ENCODE measurements around the gene PRPH2. TPM values are rescaled to one million over a fixed set of nuclear protein-coding genes. Genes with fewer than 3 reads are reported as not detected.

The PRPH2 gene
- total RNA-seq, 1 experiment from 2014 or later = 1.0 TPM

- TF ChIP-seq, protein P1, sequence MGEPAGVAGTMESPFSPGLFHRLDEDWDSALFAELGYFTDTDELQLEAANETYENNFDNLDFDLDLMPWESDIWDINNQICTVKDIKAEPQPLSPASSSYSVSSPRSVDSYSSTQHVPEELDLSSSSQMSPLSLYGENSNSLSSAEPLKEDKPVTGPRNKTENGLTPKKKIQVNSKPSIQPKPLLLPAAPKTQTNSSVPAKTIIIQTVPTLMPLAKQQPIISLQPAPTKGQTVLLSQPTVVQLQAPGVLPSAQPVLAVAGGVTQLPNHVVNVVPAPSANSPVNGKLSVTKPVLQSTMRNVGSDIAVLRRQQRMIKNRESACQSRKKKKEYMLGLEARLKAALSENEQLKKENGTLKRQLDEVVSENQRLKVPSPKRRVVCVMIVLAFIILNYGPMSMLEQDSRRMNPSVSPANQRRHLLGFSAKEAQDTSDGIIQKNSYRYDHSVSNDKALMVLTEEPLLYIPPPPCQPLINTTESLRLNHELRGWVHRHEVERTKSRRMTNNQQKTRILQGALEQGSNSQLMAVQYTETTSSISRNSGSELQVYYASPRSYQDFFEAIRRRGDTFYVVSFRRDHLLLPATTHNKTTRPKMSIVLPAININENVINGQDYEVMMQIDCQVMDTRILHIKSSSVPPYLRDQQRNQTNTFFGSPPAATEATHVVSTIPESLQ (CRISPR knock-in tag; IDR thresholded peaks at IDR 0.05) = no peak
- no peak for TF ChIP-seq MXD4 (CRISPR knock-in tag; IDR thresholded peaks at IDR 0.05; ENCODE audit: borderline replicate concordance)
- TF ChIP-seq E2F5 (CRISPR knock-in tag; IDR thresholded peaks at IDR 0.05) = no peak
- TF ChIP-seq, protein P2, sequence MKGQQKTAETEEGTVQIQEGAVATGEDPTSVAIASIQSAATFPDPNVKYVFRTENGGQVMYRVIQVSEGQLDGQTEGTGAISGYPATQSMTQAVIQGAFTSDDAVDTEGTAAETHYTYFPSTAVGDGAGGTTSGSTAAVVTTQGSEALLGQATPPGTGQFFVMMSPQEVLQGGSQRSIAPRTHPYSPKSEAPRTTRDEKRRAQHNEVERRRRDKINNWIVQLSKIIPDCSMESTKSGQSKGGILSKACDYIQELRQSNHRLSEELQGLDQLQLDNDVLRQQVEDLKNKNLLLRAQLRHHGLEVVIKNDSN (CRISPR knock-in tag; IDR thresholded peaks at IDR 0.05) = no peak
Observed at GRCh38 chr6:42653851-42654250, 68.5 kb downstream of the PRPH2 start (continued).

GRCh38 chr6:42652024-42652746 lies 70.2 kb downstream of the PRPH2 start:
- no peaks in the 10 kb centered on the region for H3K9me3 Mint-ChIP-seq
- peaks cover 36% of the 10 kb centered on the region for H3K36me3 Mint-ChIP-seq
- ChIA-PET POLR2A (no interaction called here), CTCF (no interaction called here)
- ATAC-seq (no peak), DNase-seq (ENCODE audit: low spot score) (no peak)
- H3K4me3 Mint-ChIP-seq = no peak overlapping the region
- H3K4me1 Mint-ChIP-seq = no peaks in the 10 kb centered on the region
- no peak overlapping the region for H3K27ac Mint-ChIP-seq
- H3K27me3 Mint-ChIP-seq (ENCODE audit: low read depth) = no peaks in the 10 kb centered on the region
- TF ChIP-seq, protein P3, sequence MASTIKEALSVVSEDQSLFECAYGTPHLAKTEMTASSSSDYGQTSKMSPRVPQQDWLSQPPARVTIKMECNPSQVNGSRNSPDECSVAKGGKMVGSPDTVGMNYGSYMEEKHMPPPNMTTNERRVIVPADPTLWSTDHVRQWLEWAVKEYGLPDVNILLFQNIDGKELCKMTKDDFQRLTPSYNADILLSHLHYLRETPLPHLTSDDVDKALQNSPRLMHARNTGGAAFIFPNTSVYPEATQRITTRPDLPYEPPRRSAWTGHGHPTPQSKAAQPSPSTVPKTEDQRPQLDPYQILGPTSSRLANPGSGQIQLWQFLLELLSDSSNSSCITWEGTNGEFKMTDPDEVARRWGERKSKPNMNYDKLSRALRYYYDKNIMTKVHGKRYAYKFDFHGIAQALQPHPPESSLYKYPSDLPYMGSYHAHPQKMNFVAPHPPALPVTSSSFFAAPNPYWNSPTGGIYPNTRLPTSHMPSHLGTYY (CRISPR knock-in tag; IDR thresholded peaks at IDR 0.05) = no peak
- TF ChIP-seq ATF3 (CRISPR knock-in tag; conservative IDR thresholded peaks at IDR 0.05) (no peak), RORB (CRISPR knock-in tag; IDR thresholded peaks at IDR 0.05) (no peak), JAZF1 (CRISPR knock-in tag; IDR thresholded peaks at IDR 0.05) (no peak), ATF1 (CRISPR knock-in tag; IDR thresholded peaks at IDR 0.05) (no peak), ESRRA (CRISPR knock-in tag; IDR thresholded peaks at IDR 0.05; ENCODE audit: borderline replicate concordance) (no peak), GABPB1 (CRISPR knock-in tag; IDR thresholded peaks at IDR 0.05) (no peak), ZNF263 (CRISPR knock-in tag; IDR thresholded peaks at IDR 0.05; ENCODE audit: low read depth) (no peak), TEAD1 (CRISPR knock-in tag; IDR thresholded peaks at IDR 0.05) (no peak), NFE2L1 (CRISPR knock-in tag; IDR thresholded peaks at IDR 0.05) (no peak), NR3C1 (CRISPR knock-in tag; conservative IDR thresholded peaks at IDR 0.05; ENCODE audit: low read depth) (no peak), TP53 (CRISPR knock-in tag; IDR thresholded peaks at IDR 0.05) (no peak), TEAD4 (CRISPR knock-in tag; IDR thresholded peaks at IDR 0.05) (no peak)
- TF ChIP-seq, protein P4, sequence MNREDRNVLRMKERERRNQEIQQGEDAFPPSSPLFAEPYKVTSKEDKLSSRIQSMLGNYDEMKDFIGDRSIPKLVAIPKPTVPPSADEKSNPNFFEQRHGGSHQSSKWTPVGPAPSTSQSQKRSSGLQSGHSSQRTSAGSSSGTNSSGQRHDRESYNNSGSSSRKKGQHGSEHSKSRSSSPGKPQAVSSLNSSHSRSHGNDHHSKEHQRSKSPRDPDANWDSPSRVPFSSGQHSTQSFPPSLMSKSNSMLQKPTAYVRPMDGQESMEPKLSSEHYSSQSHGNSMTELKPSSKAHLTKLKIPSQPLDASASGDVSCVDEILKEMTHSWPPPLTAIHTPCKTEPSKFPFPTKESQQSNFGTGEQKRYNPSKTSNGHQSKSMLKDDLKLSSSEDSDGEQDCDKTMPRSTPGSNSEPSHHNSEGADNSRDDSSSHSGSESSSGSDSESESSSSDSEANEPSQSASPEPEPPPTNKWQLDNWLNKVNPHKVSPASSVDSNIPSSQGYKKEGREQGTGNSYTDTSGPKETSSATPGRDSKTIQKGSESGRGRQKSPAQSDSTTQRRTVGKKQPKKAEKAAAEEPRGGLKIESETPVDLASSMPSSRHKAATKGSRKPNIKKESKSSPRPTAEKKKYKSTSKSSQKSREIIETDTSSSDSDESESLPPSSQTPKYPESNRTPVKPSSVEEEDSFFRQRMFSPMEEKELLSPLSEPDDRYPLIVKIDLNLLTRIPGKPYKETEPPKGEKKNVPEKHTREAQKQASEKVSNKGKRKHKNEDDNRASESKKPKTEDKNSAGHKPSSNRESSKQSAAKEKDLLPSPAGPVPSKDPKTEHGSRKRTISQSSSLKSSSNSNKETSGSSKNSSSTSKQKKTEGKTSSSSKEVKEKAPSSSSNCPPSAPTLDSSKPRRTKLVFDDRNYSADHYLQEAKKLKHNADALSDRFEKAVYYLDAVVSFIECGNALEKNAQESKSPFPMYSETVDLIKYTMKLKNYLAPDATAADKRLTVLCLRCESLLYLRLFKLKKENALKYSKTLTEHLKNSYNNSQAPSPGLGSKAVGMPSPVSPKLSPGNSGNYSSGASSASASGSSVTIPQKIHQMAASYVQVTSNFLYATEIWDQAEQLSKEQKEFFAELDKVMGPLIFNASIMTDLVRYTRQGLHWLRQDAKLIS (CRISPR knock-in tag; IDR thresholded peaks at IDR 0.05; ENCODE audit: borderline replicate concordance) = no peak
- TF ChIP-seq, protein P5, sequence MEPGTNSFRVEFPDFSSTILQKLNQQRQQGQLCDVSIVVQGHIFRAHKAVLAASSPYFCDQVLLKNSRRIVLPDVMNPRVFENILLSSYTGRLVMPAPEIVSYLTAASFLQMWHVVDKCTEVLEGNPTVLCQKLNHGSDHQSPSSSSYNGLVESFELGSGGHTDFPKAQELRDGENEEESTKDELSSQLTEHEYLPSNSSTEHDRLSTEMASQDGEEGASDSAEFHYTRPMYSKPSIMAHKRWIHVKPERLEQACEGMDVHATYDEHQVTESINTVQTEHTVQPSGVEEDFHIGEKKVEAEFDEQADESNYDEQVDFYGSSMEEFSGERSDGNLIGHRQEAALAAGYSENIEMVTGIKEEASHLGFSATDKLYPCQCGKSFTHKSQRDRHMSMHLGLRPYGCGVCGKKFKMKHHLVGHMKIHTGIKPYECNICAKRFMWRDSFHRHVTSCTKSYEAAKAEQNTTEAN (CRISPR knock-in tag; IDR thresholded peaks at IDR 0.05) = no peak
- TF ChIP-seq, protein P6, sequence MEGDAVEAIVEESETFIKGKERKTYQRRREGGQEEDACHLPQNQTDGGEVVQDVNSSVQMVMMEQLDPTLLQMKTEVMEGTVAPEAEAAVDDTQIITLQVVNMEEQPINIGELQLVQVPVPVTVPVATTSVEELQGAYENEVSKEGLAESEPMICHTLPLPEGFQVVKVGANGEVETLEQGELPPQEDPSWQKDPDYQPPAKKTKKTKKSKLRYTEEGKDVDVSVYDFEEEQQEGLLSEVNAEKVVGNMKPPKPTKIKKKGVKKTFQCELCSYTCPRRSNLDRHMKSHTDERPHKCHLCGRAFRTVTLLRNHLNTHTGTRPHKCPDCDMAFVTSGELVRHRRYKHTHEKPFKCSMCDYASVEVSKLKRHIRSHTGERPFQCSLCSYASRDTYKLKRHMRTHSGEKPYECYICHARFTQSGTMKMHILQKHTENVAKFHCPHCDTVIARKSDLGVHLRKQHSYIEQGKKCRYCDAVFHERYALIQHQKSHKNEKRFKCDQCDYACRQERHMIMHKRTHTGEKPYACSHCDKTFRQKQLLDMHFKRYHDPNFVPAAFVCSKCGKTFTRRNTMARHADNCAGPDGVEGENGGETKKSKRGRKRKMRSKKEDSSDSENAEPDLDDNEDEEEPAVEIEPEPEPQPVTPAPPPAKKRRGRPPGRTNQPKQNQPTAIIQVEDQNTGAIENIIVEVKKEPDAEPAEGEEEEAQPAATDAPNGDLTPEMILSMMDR (IDR thresholded peaks at IDR 0.05) = no peak
- TF ChIP-seq, protein P7, sequence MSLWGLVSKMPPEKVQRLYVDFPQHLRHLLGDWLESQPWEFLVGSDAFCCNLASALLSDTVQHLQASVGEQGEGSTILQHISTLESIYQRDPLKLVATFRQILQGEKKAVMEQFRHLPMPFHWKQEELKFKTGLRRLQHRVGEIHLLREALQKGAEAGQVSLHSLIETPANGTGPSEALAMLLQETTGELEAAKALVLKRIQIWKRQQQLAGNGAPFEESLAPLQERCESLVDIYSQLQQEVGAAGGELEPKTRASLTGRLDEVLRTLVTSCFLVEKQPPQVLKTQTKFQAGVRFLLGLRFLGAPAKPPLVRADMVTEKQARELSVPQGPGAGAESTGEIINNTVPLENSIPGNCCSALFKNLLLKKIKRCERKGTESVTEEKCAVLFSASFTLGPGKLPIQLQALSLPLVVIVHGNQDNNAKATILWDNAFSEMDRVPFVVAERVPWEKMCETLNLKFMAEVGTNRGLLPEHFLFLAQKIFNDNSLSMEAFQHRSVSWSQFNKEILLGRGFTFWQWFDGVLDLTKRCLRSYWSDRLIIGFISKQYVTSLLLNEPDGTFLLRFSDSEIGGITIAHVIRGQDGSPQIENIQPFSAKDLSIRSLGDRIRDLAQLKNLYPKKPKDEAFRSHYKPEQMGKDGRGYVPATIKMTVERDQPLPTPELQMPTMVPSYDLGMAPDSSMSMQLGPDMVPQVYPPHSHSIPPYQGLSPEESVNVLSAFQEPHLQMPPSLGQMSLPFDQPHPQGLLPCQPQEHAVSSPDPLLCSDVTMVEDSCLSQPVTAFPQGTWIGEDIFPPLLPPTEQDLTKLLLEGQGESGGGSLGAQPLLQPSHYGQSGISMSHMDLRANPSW (CRISPR knock-in tag; conservative IDR thresholded peaks at IDR 0.05; ENCODE audit: low read depth) = no peak
